Mesendoderm (in vitro differentiated cells): ENCODE measurements around the gene PAOX.
"Not testable (repeated sequence)": the region's sequence is repeated elsewhere in the genome, so short reads cannot be mapped to it uniquely, and the experiment has no call there.

Experiments
- DNase-seq: peaks from one replicate; pipeline ENCODE4 v3.0.0; 2013
- H2AK5ac ChIP-seq: 2 replicates; pipeline ENCODE4 v1.6.1; 2013; ENCODE audit warnings: low read length, inconsistent platforms
- H2BK120ac ChIP-seq: 2 replicates; pipeline ENCODE4 v1.6.1; 2013; ENCODE audit warnings: low read depth, mild to moderate bottlenecking, low read length, moderate library complexity, mixed read lengths
- H2BK15ac ChIP-seq: replicated peaks from 2 replicates; pipeline ENCODE4 v1.6.1; 2013; ENCODE audit warnings: low read depth, mild to moderate bottlenecking, moderate library complexity
- H2BK5ac ChIP-seq: 2 replicates; pipeline ENCODE4 v1.6.1; 2013; ENCODE audit warnings: low read length, inconsistent platforms
- H3K18ac ChIP-seq: 2 replicates; pipeline ENCODE4 v1.6.1; 2013; ENCODE audit warnings: mild to moderate bottlenecking, low read length, mixed read lengths
- H3K23ac ChIP-seq: one replicate; pipeline ENCODE4 v1.6.1; 2013; ENCODE audit warnings: low read length
- H3K27ac ChIP-seq: 2 replicates; pipeline ENCODE4 v1.5.1; 2013; ENCODE audit warnings: low read depth, mild to moderate bottlenecking, inconsistent platforms, low read length, moderate library complexity
- H3K27me3 ChIP-seq: 2 replicates; pipeline ENCODE4 v1.6.1; 2013; ENCODE audit warnings: low read length, control low read depth, mild to moderate bottlenecking, inconsistent platforms; ENCODE audit not compliant: insufficient read depth, poor library complexity
- H3K36me3 ChIP-seq: 2 replicates; pipeline ENCODE4 v1.6.1; 2013; ENCODE audit warnings: low read length, inconsistent platforms; ENCODE audit not compliant: control insufficient read depth, insufficient read depth
- H3K4ac ChIP-seq: one replicate; pipeline ENCODE4 v1.6.1; 2013; ENCODE audit warnings: low read depth, mild to moderate bottlenecking, low read length, moderate library complexity
- H3K4me1 ChIP-seq: 2 replicates; pipeline ENCODE4 v1.6.1; 2013; ENCODE audit warnings: low read depth, low read length, inconsistent platforms; ENCODE audit not compliant: control insufficient read depth
- H3K4me2 ChIP-seq: 2 replicates; pipeline ENCODE4 v1.6.1; 2013; ENCODE audit warnings: low read length
- H3K4me3 ChIP-seq: 2 replicates; pipeline ENCODE4 v1.5.1; 2013; ENCODE audit warnings: mild to moderate bottlenecking, low read length
- H3K56ac ChIP-seq: one replicate; pipeline ENCODE4 v1.6.1; 2013; ENCODE audit warnings: low read length
- H3K79me1 ChIP-seq: 2 replicates; pipeline ENCODE4 v1.6.1; 2013; ENCODE audit warnings: low read length, inconsistent platforms
- H3K79me2 ChIP-seq: 2 replicates; pipeline ENCODE4 v1.6.1; 2013; ENCODE audit warnings: mild to moderate bottlenecking, low read length; ENCODE audit not compliant: control insufficient read depth, insufficient read depth
- H3K9ac ChIP-seq: 2 replicates; pipeline ENCODE4 v1.6.1; 2013; ENCODE audit warnings: low read length, inconsistent platforms
- H4K5ac ChIP-seq: one replicate; pipeline ENCODE4 v1.6.1; 2013; ENCODE audit warnings: low read length
- H4K8ac ChIP-seq: one replicate; pipeline ENCODE4 v1.6.1; 2013; ENCODE audit warnings: low read depth, mild to moderate bottlenecking, control low read depth, low read length, moderate library complexity
- WGBS: extraction: QIAGEN DNeasy Blood & Tissue Kit; methylation state at CpG from one replicate; pipeline ENCODE4 v1.1.7; 2013; ENCODE audit warnings: low lambda C conversion rate, missing lambda C conversion rate; ENCODE audit not compliant: insufficient coverage; ENCODE audit errors: extremely low coverage; 5-methylcytosine and 5-hydroxymethylcytosine counted together

Gene PAOX

DNA sequence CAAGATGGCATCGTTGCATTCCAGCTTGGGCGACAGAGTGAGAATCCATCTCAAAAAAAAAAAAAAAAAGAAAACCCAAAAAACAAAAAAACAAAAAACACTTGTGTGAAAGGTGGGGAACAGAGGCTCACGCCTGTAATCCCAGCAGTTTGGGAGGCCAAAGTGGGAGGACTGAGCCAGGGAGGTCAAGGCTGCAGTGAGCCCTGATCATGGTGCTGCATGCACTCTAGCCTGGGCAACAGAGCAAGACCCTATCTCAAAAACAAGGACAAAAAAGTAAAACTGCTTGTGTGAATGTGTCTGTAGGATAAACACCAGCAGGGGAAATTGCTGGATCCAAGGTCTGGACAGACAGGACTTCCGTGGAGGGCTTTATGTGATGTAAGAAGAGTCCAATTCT lies 4.5 kb downstream of the PAOX start:
- no peaks in the 10 kb centered on the region for H3K36me3 ChIP-seq
- no peak overlapping the region for H3K9ac ChIP-seq
- H2AK5ac ChIP-seq = no peak overlapping the region
- H3K56ac ChIP-seq = no peak overlapping the region
- no peaks in the 10 kb centered on the region for H3K79me2 ChIP-seq
- no peaks in the 10 kb centered on the region for H3K4me1 ChIP-seq
- H3K18ac ChIP-seq = no peak overlapping the region
- H3K4ac ChIP-seq = no peak overlapping the region
- H3K27me3 ChIP-seq = no peaks in the 10 kb centered on the region
- WGBS = no CpG with 5 or more reads among the region's 4 CpGs
- H3K4me2 ChIP-seq = no peak overlapping the region
- H3K4me3 ChIP-seq = no peak overlapping the region
- no peak overlapping the region for H3K23ac ChIP-seq
- H3K79me1 ChIP-seq = no peaks in the 10 kb centered on the region
- no peak overlapping the region for H4K5ac ChIP-seq
- no peak overlapping the region for H4K8ac ChIP-seq
- H3K27ac ChIP-seq = no peak overlapping the region
- H2BK120ac ChIP-seq = no peak overlapping the region
- no peak overlapping the region for H2BK15ac ChIP-seq
- no peak overlapping the region for H2BK5ac ChIP-seq
- DNase-seq = no peak

DNA sequence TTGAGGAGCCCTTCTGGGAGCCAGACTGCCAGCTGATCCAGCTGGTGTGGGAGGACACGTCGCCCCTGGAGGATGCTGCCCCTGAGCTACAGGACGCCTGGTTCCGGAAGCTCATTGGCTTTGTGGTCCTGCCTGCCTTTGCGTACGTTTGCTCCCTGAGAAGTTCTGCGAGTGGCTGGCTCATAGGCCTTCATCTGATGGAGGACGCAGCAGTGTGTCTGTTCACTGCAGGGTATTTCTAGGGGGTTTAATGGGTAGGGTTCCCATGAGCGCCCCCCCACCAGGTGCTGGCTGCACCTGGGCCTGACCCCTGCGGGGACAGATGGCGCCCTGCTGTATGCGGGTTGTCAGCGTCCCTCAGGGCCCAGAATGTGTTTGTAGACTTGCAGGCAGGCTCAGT lies 5.0 kb downstream of the PAOX start:
- no peak overlapping the region for H2BK15ac ChIP-seq
- no peaks in the 10 kb centered on the region for H3K27me3 ChIP-seq
- H2BK120ac ChIP-seq = no peak overlapping the region
- H3K4me1 ChIP-seq = no peaks in the 10 kb centered on the region
- H3K79me1 ChIP-seq = no peaks in the 10 kb centered on the region
- no peak overlapping the region for H3K9ac ChIP-seq
- no peak for DNase-seq
- H3K36me3 ChIP-seq = no peaks in the 10 kb centered on the region
- H3K4ac ChIP-seq = no peak overlapping the region
- no CpG with 5 or more reads among the region's 13 CpGs for WGBS
- no peak overlapping the region for H2BK5ac ChIP-seq
- H4K5ac ChIP-seq = no peak overlapping the region
- H3K27ac ChIP-seq = no peak overlapping the region
- no peak overlapping the region for H3K4me2 ChIP-seq
- H3K23ac ChIP-seq = no peak overlapping the region
- H2AK5ac ChIP-seq = no peak overlapping the region
- H4K8ac ChIP-seq = no peak overlapping the region
- H3K18ac ChIP-seq = no peak overlapping the region
- H3K79me2 ChIP-seq = no peaks in the 10 kb centered on the region
- H3K4me3 ChIP-seq = no peak overlapping the region
- H3K56ac ChIP-seq = no peak overlapping the region

DNA sequence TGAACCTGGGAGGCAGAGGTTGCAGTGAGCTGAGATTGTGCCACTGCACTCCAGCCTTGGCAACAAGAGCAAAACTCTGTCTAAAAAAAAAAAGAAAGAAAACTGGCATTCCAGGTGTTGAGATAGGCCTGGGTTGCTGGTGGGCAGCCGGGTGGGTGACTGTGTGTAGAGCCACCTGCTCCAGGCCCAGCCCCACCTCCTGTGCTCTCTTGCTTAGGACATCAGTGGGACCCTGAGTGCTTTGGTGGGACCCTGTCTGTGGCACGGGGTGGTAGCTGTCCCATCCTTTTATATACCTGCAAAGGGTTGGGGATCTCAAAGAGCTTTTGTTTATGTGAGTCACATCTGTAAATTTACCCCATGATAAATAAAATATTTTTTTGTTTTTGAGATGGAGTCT lies 6.2 kb downstream of the PAOX start:
- H3K4ac ChIP-seq = no peak overlapping the region
- no peaks in the 10 kb centered on the region for H3K4me1 ChIP-seq
- no peak overlapping the region for H3K18ac ChIP-seq
- no peaks in the 10 kb centered on the region for H3K36me3 ChIP-seq
- no peak overlapping the region for H2BK120ac ChIP-seq
- H3K9ac ChIP-seq = no peak overlapping the region
- H3K27ac ChIP-seq = no peak overlapping the region
- no peak for DNase-seq
- no peak overlapping the region for H2BK5ac ChIP-seq
- H3K79me1 ChIP-seq = no peaks in the 10 kb centered on the region
- H3K56ac ChIP-seq = no peak overlapping the region
- no CpG with 5 or more reads among the region's 2 CpGs for WGBS
- no peak overlapping the region for H2BK15ac ChIP-seq
- H4K8ac ChIP-seq = no peak overlapping the region
- H2AK5ac ChIP-seq = no peak overlapping the region
- no peak overlapping the region for H3K4me3 ChIP-seq
- no peaks in the 10 kb centered on the region for H3K27me3 ChIP-seq
- no peaks in the 10 kb centered on the region for H3K79me2 ChIP-seq
- no peak overlapping the region for H3K23ac ChIP-seq
- no peak overlapping the region for H3K4me2 ChIP-seq
- H4K5ac ChIP-seq = no peak overlapping the region

DNA sequence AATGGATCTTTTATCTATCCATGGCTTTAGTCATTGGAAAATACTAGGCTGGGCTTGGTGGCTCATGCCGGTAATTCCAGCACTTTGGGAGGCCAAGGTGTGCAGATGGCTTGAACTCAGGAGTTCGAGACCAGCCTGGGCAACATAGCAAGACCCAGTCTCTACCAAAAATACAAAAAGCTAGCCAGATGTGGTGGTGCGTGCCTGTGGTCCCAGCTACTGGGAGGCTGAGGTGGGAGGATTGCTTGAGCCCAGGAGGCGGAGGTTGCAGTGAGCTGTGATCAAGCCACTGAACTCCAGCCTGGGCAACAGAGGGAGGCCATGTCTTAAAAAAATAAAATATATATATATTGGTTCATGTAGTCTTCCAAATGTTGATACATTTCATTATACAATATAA lies 7.9 kb downstream of the PAOX start:
- H3K18ac ChIP-seq, H2AK5ac ChIP-seq, H3K9ac ChIP-seq, H3K56ac ChIP-seq, H3K4me2 ChIP-seq, H3K27me3 ChIP-seq, H3K4me3 ChIP-seq, H3K4ac ChIP-seq, H3K23ac ChIP-seq, DNase-seq, H2BK120ac ChIP-seq, H3K4me1 ChIP-seq, H3K79me2 ChIP-seq, H2BK5ac ChIP-seq, H4K5ac ChIP-seq, H4K8ac ChIP-seq, H2BK15ac ChIP-seq, H3K27ac ChIP-seq, H3K79me1 ChIP-seq, H3K36me3 ChIP-seq: not testable (repeated sequence)
- WGBS = no CpG with 5 or more reads among the region's 4 CpGs

GRCh38 chr10:133388236-133388972 lies 9.3 kb downstream of the PAOX start:
- H2AK5ac ChIP-seq = no peak overlapping the region
- no peaks in the 10 kb centered on the region for H3K4me1 ChIP-seq
- no peaks in the 10 kb centered on the region for H3K27me3 ChIP-seq
- H2BK15ac ChIP-seq = no peak overlapping the region
- H3K23ac ChIP-seq = no peak overlapping the region
- H4K5ac ChIP-seq = no peak overlapping the region
- no peak overlapping the region for H3K18ac ChIP-seq
- H3K56ac ChIP-seq = no peak overlapping the region
- no peaks in the 10 kb centered on the region for H3K79me1 ChIP-seq
- H3K4ac ChIP-seq = no peak overlapping the region
- no peak overlapping the region for H4K8ac ChIP-seq
- H3K36me3 ChIP-seq = no peaks in the 10 kb centered on the region
- no peaks in the 10 kb centered on the region for H3K79me2 ChIP-seq
- no peak for DNase-seq
- no peak overlapping the region for H3K27ac ChIP-seq
- H3K4me3 ChIP-seq = no peak overlapping the region
- H2BK120ac ChIP-seq = no peak overlapping the region
- no peak overlapping the region for H3K9ac ChIP-seq
- no CpG with 5 or more reads among the region's 17 CpGs for WGBS
- H3K4me2 ChIP-seq = no peak overlapping the region
- no peak overlapping the region for H2BK5ac ChIP-seq
